22Rv1 (cell line): ENCODE data around the gene NCOA3.

Experiments
- CTCF ChIP-seq: fragments of 450-650 bp; IDR thresholded peaks from 2 replicates; pipeline ENCODE4 v1.5.1; 2017; ENCODE audit warnings: mild to moderate bottlenecking
- ZFX ChIP-seq: fragments of 450-650 bp; IDR thresholded peaks from 2 replicates; pipeline ENCODE4 v1.6.1; 2017; ENCODE audit warnings: antibody characterized with exemption, borderline replicate concordance

DNA sequence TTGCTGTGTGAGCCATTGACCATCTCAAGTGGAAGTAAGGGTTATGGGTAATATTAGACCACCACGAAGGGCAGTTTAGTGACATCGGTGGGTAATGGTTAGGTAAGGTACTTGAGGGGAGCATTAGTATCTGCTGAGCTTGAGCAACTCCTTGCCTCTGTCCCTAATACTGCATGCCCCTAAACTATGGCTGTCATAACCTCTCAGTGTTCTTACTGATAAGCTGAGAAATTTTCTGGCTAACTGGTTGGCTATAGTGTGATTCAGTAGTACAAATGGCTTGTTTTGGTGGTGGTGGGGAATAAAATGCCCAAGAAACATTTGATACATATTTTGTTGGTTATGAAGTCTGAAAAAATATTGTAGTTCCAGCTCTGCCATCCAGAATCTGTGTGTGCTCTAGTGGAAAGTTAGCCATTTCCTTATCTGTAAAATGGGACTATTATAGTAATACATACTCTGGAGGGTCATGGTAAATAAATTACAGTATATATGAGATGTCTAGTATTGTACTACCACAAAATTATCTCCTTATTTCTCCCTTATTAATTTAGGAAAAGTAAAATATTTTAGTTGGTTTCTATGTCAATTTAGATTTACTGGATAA lies 113.1 kb downstream of the NCOA3 start:
- TF ChIP-seq CTCF = no peak
- TF ChIP-seq ZFX = no peak
